Measurements from ENCODE around the gene CSMD2. TPM values are rescaled to one million over a fixed set of nuclear protein-coding genes. Genes with fewer than 3 reads are reported as not detected.

CSMD2 gene
- total and polyA plus RNA-seq, 2 of the 8 experiments (the other 6 are each of a cell fraction or from before 2014, with no cell fraction given), result 7.0 to 14.7 TPM

DNA sequence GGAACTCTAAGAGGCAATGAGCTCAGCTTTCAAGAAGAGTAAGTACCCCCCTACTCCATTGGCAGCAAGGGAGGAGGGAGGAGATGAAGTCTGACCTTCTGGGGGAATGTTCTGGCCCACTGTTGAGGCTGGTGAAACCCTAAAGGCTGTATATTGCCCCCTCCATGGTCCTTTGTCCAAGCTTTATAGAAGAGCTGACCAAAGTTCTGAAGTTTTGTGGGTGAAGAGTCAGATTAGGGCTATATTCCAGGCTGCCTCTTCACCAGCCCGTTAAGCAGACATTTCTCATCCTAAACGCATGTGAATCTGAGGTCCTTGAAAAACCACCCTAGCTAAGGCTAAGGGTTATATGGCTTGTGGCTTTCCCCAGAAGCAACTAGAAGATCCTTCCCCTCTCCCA is 13.0 kb upstream of the CSMD2 start:
- POLR2A ChIA-PET (ENCODE audit: partially characterized antibody), result interaction anchor here (1.6 to 8.2 kb wide), 4 partner anchors 8 to 18 kb away, joined by 4 to 82 read pairs (median 12); partner anchors contain the start of gene CSMD2
- no peak for FAIRE-seq

More for the DNA sequence above, 13.0 kb upstream of the CSMD2 start:
- Histone ChIP-seq H2AFZ (ENCODE audit: low read length) (no peak overlapping the region), H3K27ac (ENCODE audit: low read depth, low read length) (no peak overlapping the region), H4K91ac (replicated peaks; ENCODE audit: insufficient read length, low read length) (no peak overlapping the region), H3K9ac (replicated peaks in 1 of 4; ENCODE audit: extremely low read depth in 1 of 4, low read depth in 3 of 4, low read length in 3 of 4) (no peak overlapping the region), H3K4me3 (ENCODE audit: extremely low read depth in 1 of 4, insufficient read depth in 2 of 4, low read depth in 3 of 4, low read length in 4 of 4) (no peak overlapping the region), H2AK5ac (ENCODE audit: low read depth, low read length) (0 out of 2 replicates have a peak overlapping the region, but pooled peaks have one; percentile 14), H3K4me1 (replicated peaks in 1 of 4; ENCODE audit: control insufficient read depth in 3 of 4, insufficient read depth in 4 of 4, low read length in 3 of 4) (peaks cover 5 to 24% (median 12%) of the 10 kb centered on the region in 4 experiments), H3K4me2 (ENCODE audit: insufficient read depth in 1 of 2, low read depth in 2 of 2, low read length in 2 of 2) (no peak overlapping the region; a peak in 1 of 4 replicates), H2BK15ac (ENCODE audit: low read length) (0 out of 2 replicates have a peak overlapping the region, but pooled peaks have one; percentile 67), H4K5ac (ENCODE audit: insufficient read length, low read depth, low read length) (no peak overlapping the region), H3K56ac (replicated peaks; ENCODE audit: insufficient read length, low read depth, low read length) (no peak overlapping the region), H3K23ac (ENCODE audit: insufficient read length) (no peak overlapping the region), H2BK5ac (ENCODE audit: low read depth, low read length) (no peak overlapping the region), H4K8ac (ENCODE audit: extremely low read depth, insufficient read depth, low read length) (no peak overlapping the region), H3K23me2 (ENCODE audit: low read depth, low read length) (peaks cover 4% of the 10 kb centered on the region; the same call in 1 of the 2 replicates), H3K36me3 (ENCODE audit: control insufficient read depth in 2 of 4, insufficient read depth in 4 of 4, low read length in 3 of 4) (no peaks in the 10 kb centered on the region), H3K18ac (ENCODE audit: extremely low read depth, low read length) (no peak overlapping the region), H2BK12ac (ENCODE audit: low read depth, low read length) (no peak overlapping the region), H3K79me2 (ENCODE audit: control insufficient read depth in 1 of 2, insufficient read depth in 2 of 2, low read length in 2 of 2) (no peaks in the 10 kb centered on the region), H2BK120ac (replicated peaks; ENCODE audit: low read depth, low read length) (no peak overlapping the region), H3K27me3 (replicated peaks in 1 of 4; ENCODE audit: control insufficient read depth in 3 of 4, extremely low read depth in 1 of 4, insufficient read depth in 3 of 4, low read length in 3 of 4) (peaks cover 0 to 16% (median 7%) of the 10 kb centered on the region in 4 experiments; a peak in 4 of 7 replicates), H3K14ac (ENCODE audit: insufficient read length) (no peak overlapping the region), H3K79me1 (ENCODE audit: low read depth, low read length) (no peaks in the 10 kb centered on the region), H4K20me1 (replicated peaks in 1 of 2; ENCODE audit: control insufficient read depth in 1 of 2, insufficient read depth in 2 of 2, low read length in 2 of 2) (peaks cover 0 to 2% of the 10 kb centered on the region in 2 experiments), H2BK20ac (ENCODE audit: low read length) (peak overlapping the region; percentile 62; the same call in 1 of the 2 replicates), H3K4ac (replicated peaks; ENCODE audit: insufficient read length, low read depth, low read length) (no peak overlapping the region), H3K9me3 (ENCODE audit: insufficient read depth in 2 of 2, low read depth in 1 of 2, low read length in 1 of 2) (no peaks in the 10 kb centered on the region)
- CTCF ChIA-PET (ENCODE audit: partially characterized antibody), result interaction anchor here (0.7 to 3.3 kb wide), 14 partner anchors 9 to 544 kb away, joined by 3 to 14 read pairs (median 4); no protein-coding TSS in a partner anchor
- no peak for DNase-seq (ENCODE audit: low read depth in 1 of 2, low spot score in 2 of 2)
- TF ChIP-seq CBX5 (IDR thresholded peaks at IDR 0.05; ENCODE audit: low read depth, low read length), result no peak
- TF ChIP-seq ASH2L (IDR thresholded peaks at IDR 0.05; ENCODE audit: low read length), result no peak
- TF ChIP-seq PHF8 (conservative IDR thresholded peaks at IDR 0.05; ENCODE audit: low read depth, low read length), result no peak
- no peak for TF ChIP-seq HDAC6 (IDR thresholded peaks at IDR 0.05; ENCODE audit: low read depth, low read length)
- TF ChIP-seq NRF1 (IDR thresholded peaks at IDR 0.05; ENCODE audit: low read depth, low read length), result no peak
- WGBS, 2 experiments (ENCODE audit: extremely low coverage in 1 of 2, insufficient coverage in 1 of 2, insufficient read length in 1 of 2, insufficient replicate concordance in 2 of 2, low coverage in 1 of 2, low lambda C conversion rate in 2 of 2, missing lambda C conversion rate in 1 of 2), result 87% methylated on average over 2 of the region's 2 CpGs; no CpG with 5 or more reads in 1 of the 2 experiments
